Loucy (cell line): ENCODE results near the gene PLIN4.

Experiments
- H2AFZ ChIP-seq: fragments of 200-600 bp; sonication (generic); 2 replicates; pipeline ENCODE4 v1.6.0; 2016; ENCODE audit warnings: antibody characterized with exemption, mild to moderate bottlenecking, low read length, moderate library complexity
- H3F3A ChIP-seq: fragments of 200-600 bp; 2 replicates; pipeline ENCODE4 v1.6.0; 2016; ENCODE audit warnings: antibody characterized with exemption, low read depth, mild to moderate bottlenecking
- H3K27me3 ChIP-seq: fragments of 200-600 bp; sonication (generic); 2 replicates; pipeline ENCODE4 v1.6.1; 2014; ENCODE audit warnings: low read length, mild to moderate bottlenecking; ENCODE audit not compliant: insufficient read depth, poor library complexity, severe bottlenecking
- H3K36me3 ChIP-seq: fragments of 200-600 bp; sonication (generic); 2 replicates; pipeline ENCODE4 v1.6.1; 2016; ENCODE audit warnings: low read length; ENCODE audit not compliant: insufficient read depth
- H3K4me1 ChIP-seq: fragments of 200-600 bp; sonication (generic); 2 replicates; pipeline ENCODE4 v1.5.1; 2014; ENCODE audit warnings: low read length, mild to moderate bottlenecking; ENCODE audit not compliant: insufficient read depth, poor library complexity, severe bottlenecking
- H3K4me2 ChIP-seq: fragments of 200-600 bp; sonication (generic); 2 replicates; pipeline ENCODE4 v1.6.0; 2014; ENCODE audit warnings: antibody characterized with exemption, low read length, low read depth, mild to moderate bottlenecking; ENCODE audit not compliant: poor library complexity, severe bottlenecking
- H3K4me3 ChIP-seq: fragments of 200-600 bp; sonication (generic); 2 replicates; pipeline ENCODE4 v1.5.1; 2014; ENCODE audit warnings: low read length, mild to moderate bottlenecking, mixed read lengths; ENCODE audit not compliant: poor library complexity, severe bottlenecking
- H3K79me2 ChIP-seq: fragments of 200-600 bp; sonication (generic); 2 replicates; pipeline ENCODE4 v1.6.1; 2014; ENCODE audit warnings: low read length; ENCODE audit not compliant: insufficient read depth
- H3K9ac ChIP-seq: fragments of 200-600 bp; sonication (generic); 2 replicates; pipeline ENCODE4 v1.6.0; 2014; ENCODE audit warnings: mild to moderate bottlenecking, low read depth, low read length, moderate library complexity; ENCODE audit not compliant: poor library complexity, severe bottlenecking
- H3K9me2 ChIP-seq: fragments of 200-600 bp; sonication (generic); replicated peaks from 2 replicates; pipeline ENCODE4 v1.6.1; 2016; ENCODE audit warnings: low read depth, low read length, mixed read lengths
- H3K9me3 ChIP-seq: fragments of 200-600 bp; sonication (generic); 2 replicates; pipeline ENCODE4 v1.6.1; 2014; ENCODE audit warnings: mild to moderate bottlenecking, antibody characterized with exemption, low read length, low read depth; ENCODE audit not compliant: insufficient read depth
- H4K20me1 ChIP-seq: fragments of 200-600 bp; sonication (generic); 2 replicates; pipeline ENCODE4 v1.6.0; 2014; ENCODE audit warnings: antibody characterized with exemption, low read length, mild to moderate bottlenecking; ENCODE audit not compliant: insufficient read depth, poor library complexity, severe bottlenecking
- CTCF ChIP-seq: fragments of 200-600 bp; sonication (generic); conservative IDR thresholded peaks from 2 replicates; pipeline ENCODE4 v1.5.1; 2014; ENCODE audit warnings: mild to moderate bottlenecking, antibody characterized with exemption, low read length
- EZH2phosphoT487 ChIP-seq: fragments of 200-600 bp; IDR thresholded peaks from 2 replicates; pipeline ENCODE4 v1.6.1; 2018; ENCODE audit warnings: antibody characterized with exemption, mild to moderate bottlenecking, moderate library complexity, borderline replicate concordance

PLIN4 gene

GRCh38 chr19:4500841-4501591, 17.3 kb downstream of the PLIN4 start:
- TF ChIP-seq EZH2phosphoT487 (no peak), CTCF (no peak)
- Histone ChIP-seq H3K9ac (no peak overlapping the region), H3F3A (no peaks in the 10 kb centered on the region), H3K4me2 (no peak overlapping the region), H3K27me3 (no peaks in the 10 kb centered on the region), H3K4me3 (no peak overlapping the region), H2AFZ (no peak overlapping the region), H3K36me3 (peaks cover 31% of the 10 kb centered on the region; the same call in 1 of the 2 replicates), H3K9me3 (no peaks in the 10 kb centered on the region), H4K20me1 (no peaks in the 10 kb centered on the region), H3K79me2 (no peaks in the 10 kb centered on the region), H3K9me2 (no peaks in the 10 kb centered on the region), H3K4me1 (no peaks in the 10 kb centered on the region)

GRCh38 chr19:4499855-4500254, 18.4 kb downstream of the PLIN4 start:
- Histone ChIP-seq H3K79me2 (no peaks in the 10 kb centered on the region), H3K36me3 (peaks cover 37% of the 10 kb centered on the region; the same call in 1 of the 2 replicates), H3K9ac (no peak overlapping the region), H2AFZ (no peak overlapping the region), H3K27me3 (no peaks in the 10 kb centered on the region), H3K4me1 (no peaks in the 10 kb centered on the region), H4K20me1 (no peaks in the 10 kb centered on the region), H3K9me2 (no peaks in the 10 kb centered on the region), H3K4me2 (no peak overlapping the region), H3K9me3 (no peaks in the 10 kb centered on the region), H3F3A (no peaks in the 10 kb centered on the region), H3K4me3 (no peak overlapping the region)
- TF ChIP-seq EZH2phosphoT487 (no peak), CTCF (no peak)

- no peaks in the 10 kb centered on the region for H3K79me2 ChIP-seq
- no peak overlapping the region for H3K4me3 ChIP-seq
- H3K9me3 ChIP-seq, result no peaks in the 10 kb centered on the region
- no peaks in the 10 kb centered on the region for H3K9me2 ChIP-seq
- no peaks in the 10 kb centered on the region for H4K20me1 ChIP-seq
- H2AFZ ChIP-seq, result no peak overlapping the region
- no peak for TF ChIP-seq EZH2phosphoT487
- no peak for TF ChIP-seq CTCF
- H3K9ac ChIP-seq, result no peak overlapping the region
- peaks cover 37% of the 10 kb centered on the region; the same call in 1 of the 2 replicates for H3K36me3 ChIP-seq
- no peaks in the 10 kb centered on the region for H3K27me3 ChIP-seq
- H3K4me2 ChIP-seq, result no peak overlapping the region
- no peaks in the 10 kb centered on the region for H3K4me1 ChIP-seq
- no peaks in the 10 kb centered on the region for H3F3A ChIP-seq
Measured at GRCh38 chr19:4499318-4499717, 19.0 kb downstream of the PLIN4 start.
